Medulla oblongata (tissue), 1 donor: ENCODE measurements around the gene SLC41A1.
A peak's percentile ranks its signal among the peaks of the same experiment; 100 is the strongest.

Source experiments
- DNase-seq: peaks from one replicate; pipeline ENCODE4 v3.0.0-alpha.2; 2015; ENCODE audit errors: extremely low spot score

SLC41A1 gene

GRCh38 chr1:205787287-205787916 lies 25.6 kb downstream of the SLC41A1 start:
- no peak for DNase-seq

GRCh38 chr1:205786601-205787000 lies 26.4 kb downstream of the SLC41A1 start:
- DNase-seq = no peak

DNA sequence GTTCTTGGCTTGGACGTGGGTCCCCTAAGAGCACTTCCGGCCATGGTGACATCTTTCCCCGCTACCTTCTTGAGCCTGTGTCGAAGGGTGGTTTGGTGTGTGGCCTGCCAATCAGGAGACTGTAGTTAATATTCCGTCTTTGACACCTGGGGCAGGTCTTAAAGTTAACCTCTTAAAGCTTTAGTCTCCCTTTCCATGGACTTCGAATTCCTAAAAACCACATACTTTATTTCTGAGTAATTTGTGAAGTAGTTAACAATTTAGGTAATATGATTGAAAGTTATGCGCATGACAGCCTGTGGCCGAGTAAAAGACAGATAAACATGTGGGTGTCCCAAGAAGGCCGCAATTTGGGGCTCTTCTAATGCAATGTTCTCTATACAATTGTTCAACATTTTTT lies 27.6 kb downstream of the SLC41A1 start:
- DNase-seq = no peak

GRCh38 chr1:205783904-205784303 lies 29.1 kb downstream of the SLC41A1 start:
- peak; percentile 36 for DNase-seq

DNA sequence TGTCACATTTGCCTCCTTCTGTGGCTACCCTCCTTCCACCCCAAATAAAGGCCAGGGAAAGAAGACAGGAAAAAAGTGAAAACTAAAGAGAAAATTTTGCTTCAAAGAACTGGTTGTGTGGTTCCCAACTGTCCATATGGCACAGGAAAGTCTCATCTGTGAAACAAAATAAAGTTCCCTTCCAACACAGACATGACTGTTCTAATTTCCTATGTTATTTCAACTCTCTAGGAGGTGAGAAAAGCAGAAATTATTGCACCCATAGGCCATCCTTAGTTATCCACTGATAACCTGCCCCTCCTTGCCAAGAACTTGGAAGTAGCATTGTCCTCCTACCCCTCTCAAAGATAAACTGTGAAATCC lies 29.6 kb downstream of the SLC41A1 start:
- no peak for DNase-seq

GRCh38 chr1:205782627-205783432 lies 30.2 kb downstream of the SLC41A1 start:
- no peak for DNase-seq

DNA sequence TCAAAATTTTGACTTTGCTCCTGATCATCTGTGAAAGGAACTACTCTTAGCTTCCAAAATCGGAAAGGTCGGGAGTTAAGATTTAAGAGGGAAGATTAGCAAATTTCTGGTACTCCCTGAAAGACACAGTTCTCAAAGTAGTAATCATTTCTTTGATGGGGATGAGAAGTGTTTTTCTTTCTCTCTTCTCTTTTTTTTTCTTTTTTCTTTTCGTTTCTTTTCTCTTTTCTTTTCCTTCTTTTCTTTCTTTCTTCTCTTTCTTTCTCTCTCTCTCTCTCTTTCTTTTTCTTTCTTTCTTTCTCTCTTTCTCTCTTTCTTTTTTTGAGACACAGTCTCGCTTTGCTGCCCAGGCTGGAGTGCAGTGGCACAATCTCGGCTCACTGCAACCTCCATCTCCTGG lies 32.7 kb downstream of the SLC41A1 start:
- DNase-seq = no peak

DNA sequence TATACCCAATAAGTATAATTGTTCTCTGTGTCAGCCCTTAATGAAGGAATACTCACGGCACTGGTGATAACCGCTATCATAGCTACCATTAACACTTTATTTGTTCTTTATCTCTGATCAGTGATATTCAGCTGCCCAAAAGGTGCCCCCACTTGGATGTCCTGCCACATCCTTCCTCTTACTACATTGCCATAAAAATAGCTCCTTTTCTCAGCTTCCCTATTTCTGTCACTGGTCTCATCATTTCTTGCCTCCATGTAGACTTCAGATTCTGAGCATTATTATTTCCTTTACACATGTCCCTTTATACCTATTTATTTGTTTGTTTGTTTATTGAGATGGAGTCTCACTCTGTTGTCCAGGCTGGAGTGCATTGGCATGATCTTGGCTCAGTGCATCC lies 35.0 kb downstream of the SLC41A1 start:
- peak; percentile 54 for DNase-seq

DNA sequence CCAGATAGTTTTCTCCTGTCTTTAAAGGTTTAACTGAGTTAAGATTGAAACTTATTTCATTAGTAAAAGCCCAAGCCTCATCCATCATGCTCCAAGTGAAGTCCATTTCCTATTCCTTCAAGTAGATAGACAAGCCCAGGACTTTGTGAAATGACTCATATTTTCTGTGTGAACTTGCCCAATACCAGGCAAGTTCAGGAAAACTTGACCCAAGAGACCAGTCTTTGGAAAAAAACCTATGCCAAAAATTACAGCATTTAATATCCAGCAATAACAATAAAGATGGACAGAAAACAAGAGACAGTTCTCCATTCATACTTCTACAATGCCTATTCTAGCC lies 37.3 kb downstream of the SLC41A1 start:
- no peak for DNase-seq

DNA sequence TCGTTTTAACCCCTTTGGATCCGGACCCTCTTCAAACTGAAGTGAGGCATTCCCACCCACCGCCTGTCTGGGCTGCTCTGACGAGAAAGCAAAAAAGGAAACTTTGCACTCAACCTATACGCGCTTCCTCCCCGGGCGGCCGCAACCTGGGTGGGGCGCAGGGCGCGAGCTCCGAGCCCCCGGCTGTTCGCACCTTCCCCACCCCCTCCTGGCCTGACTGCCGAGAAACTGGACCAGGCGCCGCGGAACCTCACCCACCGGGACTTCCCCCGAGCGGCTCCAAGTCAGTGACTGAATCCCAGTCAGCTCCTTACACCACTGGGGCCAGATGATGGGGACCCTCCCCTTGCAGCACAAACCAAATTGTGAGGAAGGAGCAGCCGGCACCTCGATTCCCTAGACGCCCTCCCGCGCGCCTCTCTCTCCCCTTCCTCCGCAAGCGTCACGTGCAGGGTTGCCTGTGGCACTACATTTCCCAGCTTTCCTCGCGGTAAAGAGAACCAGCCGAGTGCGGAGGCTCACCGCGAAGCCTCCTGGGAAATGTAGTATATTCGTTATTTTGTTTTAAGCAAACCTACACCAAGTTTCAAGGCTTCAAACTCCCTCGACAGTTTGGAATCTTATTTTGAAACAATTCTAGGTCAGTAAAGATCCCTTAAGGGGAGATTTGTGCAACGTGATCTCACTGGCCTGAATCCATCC lies 37.8 kb downstream of the SLC41A1 start, which contains the start of gene RAB29:
Gene RAB29, minus strand, starts transcription at position 468 of the 702 bp plus-strand sequence. CDS start 526 bp downstream, outside the sequence.
- DNase-seq = peak; percentile 96

- peak; percentile 21 for DNase-seq
Observed at GRCh38 chr1:205774198-205775014, 38.6 kb downstream of the SLC41A1 start.

DNA sequence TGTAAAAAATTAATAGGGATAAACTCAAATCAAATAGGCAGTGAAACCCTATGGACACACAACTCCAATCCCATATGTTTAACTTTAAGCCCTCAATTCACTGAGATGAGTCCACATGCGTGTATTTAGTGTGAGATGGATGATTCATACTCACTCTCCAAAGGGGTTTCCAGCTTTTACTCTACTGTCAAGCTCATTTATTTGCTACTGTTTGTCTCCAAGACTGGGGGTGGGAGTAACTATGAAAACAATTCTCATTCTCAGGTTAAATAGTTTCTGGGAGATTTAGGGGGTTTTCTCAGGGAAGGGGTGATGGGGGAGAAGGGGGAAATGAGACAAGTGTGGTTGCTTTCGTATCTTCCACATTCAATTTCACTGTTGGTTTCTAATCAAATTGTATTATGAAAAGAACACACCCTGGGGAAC lies 40.4 kb downstream of the SLC41A1 start:
- no peak for DNase-seq

- DNase-seq = no peak
Observed at GRCh38 chr1:205770618-205771017, 42.4 kb downstream of the SLC41A1 start.

DNA sequence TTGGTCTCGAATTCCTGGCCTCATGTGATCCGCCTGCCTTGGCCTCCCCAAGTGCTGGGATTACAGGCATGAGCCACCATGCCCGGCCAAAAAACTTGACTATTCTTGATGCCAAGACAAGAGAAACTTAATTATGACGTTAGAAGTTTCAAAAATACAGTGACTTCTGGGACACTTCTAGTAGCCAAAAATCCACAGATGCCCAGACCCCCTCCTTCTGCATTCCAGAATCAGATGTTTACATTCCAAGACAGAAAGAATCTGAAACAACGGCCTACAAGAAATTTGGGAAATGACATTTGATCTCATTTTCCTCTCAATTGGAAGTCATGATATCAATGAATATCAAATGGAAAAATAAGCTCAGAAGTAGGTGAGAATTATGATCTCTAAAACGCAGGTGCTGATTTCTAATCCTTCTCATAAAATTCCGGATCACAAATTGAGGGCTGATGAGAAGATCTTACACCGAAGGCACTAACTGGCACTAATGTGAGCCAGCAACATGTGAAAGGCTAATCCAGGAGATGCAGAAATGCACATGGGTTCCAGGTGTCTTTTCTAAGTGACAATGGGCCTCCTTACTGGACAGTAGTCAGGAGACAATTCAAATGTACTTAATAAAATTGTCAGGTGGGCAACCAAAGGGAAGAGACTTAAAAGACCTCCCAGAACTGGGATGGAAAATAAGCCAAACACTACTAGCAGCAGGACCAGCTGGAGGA lies 43.2 kb downstream of the SLC41A1 start:
- no peak for DNase-seq

- no peak for DNase-seq
Observed at GRCh38 chr1:205767248-205767647, 45.8 kb downstream of the SLC41A1 start.

GRCh38 chr1:205766570-205766969 lies 46.4 kb downstream of the SLC41A1 start:
- DNase-seq = no peak

GRCh38 chr1:205766038-205766437 lies 47.0 kb downstream of the SLC41A1 start:
- no peak for DNase-seq

DNA sequence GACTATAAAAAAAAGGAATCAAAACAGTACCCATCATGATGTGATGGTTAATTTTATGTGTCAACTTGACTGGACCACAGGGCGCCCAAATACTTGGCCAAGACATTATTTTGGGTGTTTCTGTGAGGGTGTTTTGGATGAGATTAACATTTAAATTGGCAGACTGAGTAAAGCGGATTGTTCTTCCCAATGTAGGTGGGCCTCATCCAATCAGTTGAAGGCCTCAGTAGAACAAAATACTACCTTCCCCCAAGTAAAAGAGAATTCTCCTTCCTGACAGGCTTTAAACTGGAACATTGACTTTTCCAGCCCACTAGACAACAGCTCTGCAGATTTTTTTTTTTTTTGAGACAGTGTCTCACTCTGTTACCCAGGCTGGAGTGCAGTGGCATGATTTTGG lies 48.4 kb downstream of the SLC41A1 start:
- no peak for DNase-seq

DNA sequence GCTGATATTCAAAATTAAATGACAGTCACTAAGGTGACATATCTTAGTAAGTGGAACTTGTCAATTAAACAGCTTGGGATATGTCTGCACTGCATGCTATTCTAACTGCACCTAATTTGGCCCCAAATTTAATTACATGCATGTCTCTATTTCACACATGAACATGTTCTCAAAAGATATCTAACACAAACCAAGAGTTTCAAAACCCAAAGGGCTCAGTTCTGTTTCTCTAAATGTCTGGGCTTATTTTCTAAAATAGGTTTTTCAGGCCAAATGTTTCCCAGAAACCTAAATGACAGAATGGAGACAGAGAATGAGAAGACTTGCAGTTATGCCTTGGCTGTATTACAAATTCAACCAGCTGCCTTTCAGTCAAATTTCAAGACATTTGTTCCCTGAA lies 49.0 kb downstream of the SLC41A1 start:
- no peak for DNase-seq

DNA sequence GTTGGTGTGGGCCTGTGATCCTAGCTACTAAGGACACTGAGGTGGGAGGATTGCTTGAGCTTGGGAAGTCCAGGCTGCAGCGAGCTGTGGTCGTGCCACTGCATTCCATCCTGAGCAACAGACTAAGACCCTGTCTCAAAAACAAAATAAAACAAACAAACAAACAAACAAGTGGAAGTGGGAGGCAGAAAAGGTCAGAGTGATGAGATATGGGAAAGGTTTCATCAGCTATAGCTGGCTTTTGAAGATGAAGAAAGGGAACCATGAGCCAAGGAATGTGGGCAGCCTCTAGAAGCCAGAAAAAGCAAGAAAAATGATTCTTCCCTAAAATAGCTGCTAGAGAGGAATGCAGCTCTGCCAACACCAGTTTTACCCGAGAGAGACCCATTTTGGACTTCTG lies 52.4 kb downstream of the SLC41A1 start:
- DNase-seq = no peak

- no peak for DNase-seq
Observed at GRCh38 chr1:205756552-205756951, 56.4 kb downstream of the SLC41A1 start.
